OCI-LY3 (cell line): Measurements from ENCODE around the gene VPS29.
A peak's percentile ranks its signal among the peaks of the same experiment; 100 is the strongest.

Source experiments
- H2AFZ ChIP-seq: fragments of 200-600, 300-600 bp; shearing (Covaris generic); 2 replicates; pipeline ENCODE4 v1.6.0; 2014; ENCODE audit warnings: antibody characterized with exemption, low read depth, low read length
- H3K27ac ChIP-seq: fragments of 200-600, 300-600 bp; sonication (generic); 2 replicates; pipeline ENCODE4 v1.5.1; 2014; ENCODE audit warnings: mild to moderate bottlenecking, low read length, moderate library complexity, mixed read lengths
- H3K27me3 ChIP-seq: fragments of 200-600, 300-600 bp; sonication (generic); 2 replicates; pipeline ENCODE4 v1.6.1; 2014; ENCODE audit warnings: low read depth, low read length, mixed read lengths
- H3K36me3 ChIP-seq: fragments of 200-600, 300-600 bp; sonication (generic); replicated peaks from 2 replicates; pipeline ENCODE3; 2014; ENCODE audit warnings: low read depth, low read length, mixed read lengths
- H3K4me1 ChIP-seq: fragments of 300-600, 200-600 bp; sonication (generic); 2 replicates; pipeline ENCODE4 v1.6.1; 2014; ENCODE audit warnings: low read length, mixed read lengths
- H3K4me2 ChIP-seq: fragments of 200-600, 300-600 bp; sonication (generic); 2 replicates; pipeline ENCODE4 v1.6.1; 2014; ENCODE audit warnings: low read length, mixed read lengths
- H3K4me3 ChIP-seq: fragments of 300-600, 200-600 bp; sonication (generic); 2 replicates; pipeline ENCODE4 v1.5.1; 2014; ENCODE audit warnings: antibody characterized with exemption, mild to moderate bottlenecking, low read length, moderate library complexity
- H3K79me2 ChIP-seq: fragments of 300-600, 200-600 bp; shearing (Covaris generic); 2 replicates; pipeline ENCODE4 v1.6.1; 2014; ENCODE audit warnings: mild to moderate bottlenecking, low read length, mixed read lengths
- H3K9ac ChIP-seq: fragments of 300-600, 200-600 bp; shearing (Covaris generic); 2 replicates; pipeline ENCODE4 v1.6.0; 2014; ENCODE audit warnings: mild to moderate bottlenecking, low read length, moderate library complexity
- H3K9me3 ChIP-seq: fragments of 200-600, 300-600 bp; shearing (Covaris generic); 2 replicates; pipeline ENCODE4 v1.6.1; 2014; ENCODE audit warnings: low read length, mixed read lengths; ENCODE audit not compliant: insufficient read depth
- H4K20me1 ChIP-seq: fragments of 200-600, 300-600 bp; sonication (generic); 2 replicates; pipeline ENCODE4 v1.6.1; 2016; ENCODE audit warnings: low read length, mixed read lengths; ENCODE audit not compliant: insufficient read depth
- CTCF ChIP-seq: fragments of 200-600, 300-600 bp; sonication (generic); IDR thresholded peaks from 2 replicates; pipeline ENCODE4 v1.5.1; 2014; ENCODE audit warnings: antibody characterized with exemption, low read length, low read depth
- EZH2phosphoT487 ChIP-seq: fragments of 200-600 bp; shearing (Covaris generic); IDR thresholded peaks from 2 replicates; pipeline ENCODE4 v1.6.1; 2018; ENCODE audit warnings: antibody characterized with exemption, mixed run types, low read depth

Gene VPS29

GRCh38 chr12:110536834-110537604, 35.1 kb upstream of the VPS29 start:
- Histone ChIP-seq H3K27ac (no peak overlapping the region), H3K9ac (no peak overlapping the region), H2AFZ (no peak overlapping the region), H3K9me3 (no peaks in the 10 kb centered on the region), H3K27me3 (no peaks in the 10 kb centered on the region), H3K4me3 (no peak overlapping the region), H4K20me1 (peaks cover 63% of the 10 kb centered on the region), H3K79me2 (peaks cover 21% of the 10 kb centered on the region), H3K36me3 (peaks cover 69% of the 10 kb centered on the region), H3K4me2 (no peak overlapping the region), H3K4me1 (peaks cover 22% of the 10 kb centered on the region)
- TF ChIP-seq EZH2phosphoT487 (no peak), CTCF (no peak)

- Histone ChIP-seq H3K4me3 (no peak overlapping the region), H3K9me3 (no peaks in the 10 kb centered on the region), H3K4me1 (peaks cover 33% of the 10 kb centered on the region), H3K36me3 (peaks cover 73% of the 10 kb centered on the region), H3K27me3 (no peaks in the 10 kb centered on the region), H3K79me2 (peaks cover 20% of the 10 kb centered on the region), H3K4me2 (no peak overlapping the region), H4K20me1 (peaks cover 75% of the 10 kb centered on the region), H2AFZ (no peak overlapping the region), H3K9ac (no peak overlapping the region), H3K27ac (no peak overlapping the region)
- TF ChIP-seq CTCF: no peak
- TF ChIP-seq EZH2phosphoT487: no peak
Measured at GRCh38 chr12:110534811-110535210, 32.9 kb upstream of the VPS29 start.

- no peak overlapping the region for H3K4me2 ChIP-seq
- H3K27ac ChIP-seq: no peak overlapping the region
- no peak overlapping the region for H2AFZ ChIP-seq
- H3K4me3 ChIP-seq: no peak overlapping the region
- no peak overlapping the region for H3K9ac ChIP-seq
- peaks cover 32% of the 10 kb centered on the region for H3K4me1 ChIP-seq
- H4K20me1 ChIP-seq: peaks cover 63% of the 10 kb centered on the region
- H3K79me2 ChIP-seq: peaks cover 16% of the 10 kb centered on the region
- TF ChIP-seq CTCF: no peak
- TF ChIP-seq EZH2phosphoT487: no peak
- no peaks in the 10 kb centered on the region for H3K9me3 ChIP-seq
- H3K27me3 ChIP-seq: no peaks in the 10 kb centered on the region
- peaks cover 65% of the 10 kb centered on the region for H3K36me3 ChIP-seq
Measured at GRCh38 chr12:110533607-110534006, 31.7 kb upstream of the VPS29 start.

- Histone ChIP-seq H3K9me3 (no peaks in the 10 kb centered on the region), H4K20me1 (peaks cover 55% of the 10 kb centered on the region), H3K79me2 (peaks cover 16% of the 10 kb centered on the region), H2AFZ (no peak overlapping the region), H3K36me3 (peaks cover 55% of the 10 kb centered on the region), H3K9ac (no peak overlapping the region), H3K27me3 (no peaks in the 10 kb centered on the region), H3K4me1 (peaks cover 32% of the 10 kb centered on the region), H3K4me2 (peak overlapping the region; percentile 65), H3K4me3 (peak overlapping the region; percentile 32; the same call in 1 of the 2 replicates), H3K27ac (no peak overlapping the region)
- no peak for TF ChIP-seq EZH2phosphoT487
- TF ChIP-seq CTCF: no peak
Measured at GRCh38 chr12:110532644-110533043, 30.7 kb upstream of the VPS29 start.
